Parathyroid adenoma (tissue), 2 donors: ENCODE data around the gene RINT1.

Experiments
- H2AFZ ChIP-seq: fragments of 300-600 bp; sonication (generic); one replicate; pipeline ENCODE4 v1.7.0; 2017; ENCODE audit warnings: antibody characterized with exemption, mild to moderate bottlenecking
- H3K27ac ChIP-seq: fragments of 300-600 bp; sonication (generic); one replicate; pipeline ENCODE4 v1.7.0; 2017
- H3K27me3 ChIP-seq: fragments of 300-600 bp; sonication (generic); one replicate; pipeline ENCODE4 v1.7.0; 2017; ENCODE audit warnings: low read length; ENCODE audit not compliant: control insufficient read depth, insufficient read depth
- H3K36me3 ChIP-seq: fragments of 300-600 bp; sonication (generic); one replicate; pipeline ENCODE4 v1.7.0; 2017; ENCODE audit warnings: low read length; ENCODE audit not compliant: control insufficient read depth, insufficient read depth
- H3K4me1 ChIP-seq: fragments of 300-600 bp; sonication (generic); one replicate; pipeline ENCODE4 v1.7.0; 2017; ENCODE audit warnings: control low read depth
- H3K4me2 ChIP-seq: fragments of 300-600 bp; sonication (generic); one replicate; pipeline ENCODE4 v1.7.0; 2017; ENCODE audit warnings: low read length
- H3K4me3 ChIP-seq: fragments of 300-600 bp; sonication (generic); one replicate; pipeline ENCODE4 v1.7.0; 2017; ENCODE audit warnings: low read depth, low read length
- H3K79me2 ChIP-seq: fragments of 300-600 bp; sonication (generic); one replicate; pipeline ENCODE4 v1.7.0; 2017; ENCODE audit warnings: control low read depth
- H3K9ac ChIP-seq: fragments of 300-600 bp; sonication (generic); one replicate; pipeline ENCODE4 v1.7.0; 2017; ENCODE audit warnings: mild to moderate bottlenecking
- H3K9me3 ChIP-seq: fragments of 300-600 bp; sonication (generic); one replicate; pipeline ENCODE4 v1.7.0; 2017; ENCODE audit warnings: low read length; ENCODE audit not compliant: control insufficient read depth
- CTCF ChIP-seq: fragments of 300-600 bp; sonication (generic); IDR thresholded peaks from one replicate; pipeline ENCODE4 v1.7.0; 2017; ENCODE audit warnings: antibody characterized with exemption, mild to moderate bottlenecking
- donor health status: primary hyperparathyroidism.

The RINT1 gene

GRCh38 chr7:105581066-105581811 lies 49.2 kb downstream of the RINT1 start, which contains the start of gene EFCAB10:
Gene EFCAB10, minus strand, starts transcription at chr7:105581493. Its CDS starts 30 bp downstream, at chr7:105581463.
- no peaks in the 10 kb centered on the region for H3K27me3 ChIP-seq
- H2AFZ ChIP-seq: peak within 1 kb of the TSS; percentile 76
- H3K4me3 ChIP-seq: no peak within 1 kb of the TSS
- no peak within 1 kb of the TSS for H3K9ac ChIP-seq
- H3K9me3 ChIP-seq: no peaks in the 10 kb centered on the region
- H3K79me2 ChIP-seq: no peaks in the 10 kb centered on the region
- no peaks in the 10 kb centered on the region for H3K4me1 ChIP-seq
- no peak for TF ChIP-seq CTCF
- peak within 1 kb of the TSS; percentile 77 for H3K4me2 ChIP-seq
- no peak within 1 kb of the TSS for H3K27ac ChIP-seq
- no peaks in the 10 kb centered on the region for H3K36me3 ChIP-seq

- Histone ChIP-seq H3K9ac (no peak overlapping the region), H3K4me1 (no peaks in the 10 kb centered on the region), H3K27ac (no peak overlapping the region), H3K36me3 (no peaks in the 10 kb centered on the region), H3K4me2 (no peak overlapping the region), H3K27me3 (no peaks in the 10 kb centered on the region), H3K79me2 (no peaks in the 10 kb centered on the region), H3K4me3 (no peak overlapping the region), H2AFZ (no peak overlapping the region), H3K9me3 (no peaks in the 10 kb centered on the region)
- TF ChIP-seq CTCF: no peak
Measured at GRCh38 chr7:105583061-105583460, 51.1 kb downstream of the RINT1 start.

- no peak for TF ChIP-seq CTCF
- H3K9ac ChIP-seq: no peak overlapping the region
- no peaks in the 10 kb centered on the region for H3K36me3 ChIP-seq
- H3K4me1 ChIP-seq: peaks cover 5% of the 10 kb centered on the region
- H3K27me3 ChIP-seq: no peaks in the 10 kb centered on the region
- no peak overlapping the region for H3K4me2 ChIP-seq
- H3K27ac ChIP-seq: no peak overlapping the region
- no peak overlapping the region for H3K4me3 ChIP-seq
- H2AFZ ChIP-seq: no peak overlapping the region
- no peaks in the 10 kb centered on the region for H3K9me3 ChIP-seq
- H3K79me2 ChIP-seq: no peaks in the 10 kb centered on the region
Measured at GRCh38 chr7:105584165-105584564, 52.2 kb downstream of the RINT1 start.

GRCh38 chr7:105585850-105586500 lies 54.0 kb downstream of the RINT1 start:
- no peak overlapping the region for H2AFZ ChIP-seq
- peaks cover 6% of the 10 kb centered on the region for H3K4me1 ChIP-seq
- no peak overlapping the region for H3K4me2 ChIP-seq
- no peaks in the 10 kb centered on the region for H3K27me3 ChIP-seq
- H3K79me2 ChIP-seq: no peaks in the 10 kb centered on the region
- H3K36me3 ChIP-seq: no peaks in the 10 kb centered on the region
- H3K4me3 ChIP-seq: no peak overlapping the region
- H3K9me3 ChIP-seq: no peaks in the 10 kb centered on the region
- no peak for TF ChIP-seq CTCF
- no peak overlapping the region for H3K9ac ChIP-seq
- H3K27ac ChIP-seq: no peak overlapping the region
